ENCODE results near the gene MROH9.

DNA sequence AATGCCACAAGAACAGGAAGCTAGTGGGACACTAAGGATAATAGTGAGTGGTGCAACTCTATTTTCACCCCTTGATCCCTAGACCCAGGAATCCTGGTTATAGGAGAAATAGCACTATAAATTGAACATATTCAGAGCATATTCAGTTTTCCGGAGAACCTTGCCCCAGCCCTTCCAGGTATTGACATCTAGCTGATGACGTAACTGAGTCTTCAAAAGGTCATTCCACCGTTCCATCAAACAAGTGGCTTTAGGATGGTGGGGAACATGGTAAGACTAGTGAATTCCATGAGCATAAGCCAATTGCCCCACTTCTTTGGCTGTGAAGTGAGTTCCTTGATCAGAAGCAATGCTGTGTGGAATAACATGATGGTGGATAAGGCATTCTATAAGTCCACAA lies 2.9 kb downstream of the MROH9 start:
- TF ChIP-seq EZH2phosphoT487 (IDR thresholded peaks at IDR 0.05; ENCODE audit: low read depth, severe bottlenecking, unreplicated experiment) (no peak), EZH2 (IDR thresholded peaks at IDR 0.05; ENCODE audit: borderline replicate concordance) (no peak)
- TF ChIP-seq, protein P1, sequence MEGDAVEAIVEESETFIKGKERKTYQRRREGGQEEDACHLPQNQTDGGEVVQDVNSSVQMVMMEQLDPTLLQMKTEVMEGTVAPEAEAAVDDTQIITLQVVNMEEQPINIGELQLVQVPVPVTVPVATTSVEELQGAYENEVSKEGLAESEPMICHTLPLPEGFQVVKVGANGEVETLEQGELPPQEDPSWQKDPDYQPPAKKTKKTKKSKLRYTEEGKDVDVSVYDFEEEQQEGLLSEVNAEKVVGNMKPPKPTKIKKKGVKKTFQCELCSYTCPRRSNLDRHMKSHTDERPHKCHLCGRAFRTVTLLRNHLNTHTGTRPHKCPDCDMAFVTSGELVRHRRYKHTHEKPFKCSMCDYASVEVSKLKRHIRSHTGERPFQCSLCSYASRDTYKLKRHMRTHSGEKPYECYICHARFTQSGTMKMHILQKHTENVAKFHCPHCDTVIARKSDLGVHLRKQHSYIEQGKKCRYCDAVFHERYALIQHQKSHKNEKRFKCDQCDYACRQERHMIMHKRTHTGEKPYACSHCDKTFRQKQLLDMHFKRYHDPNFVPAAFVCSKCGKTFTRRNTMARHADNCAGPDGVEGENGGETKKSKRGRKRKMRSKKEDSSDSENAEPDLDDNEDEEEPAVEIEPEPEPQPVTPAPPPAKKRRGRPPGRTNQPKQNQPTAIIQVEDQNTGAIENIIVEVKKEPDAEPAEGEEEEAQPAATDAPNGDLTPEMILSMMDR (IDR thresholded peaks at IDR 0.05; ENCODE audit: poor library complexity), result no peak
